Astrocyte of the spinal cord (primary cell): Measurements from ENCODE around the gene VPREB1.
A peak's percentile ranks its signal among the peaks of the same experiment; 100 is the strongest.
"Not testable (repeated sequence)": the region's sequence is repeated elsewhere in the genome, so short reads cannot be mapped to it uniquely, and the experiment has no call there.

Experiments used
- DNase-seq: peaks from one replicate; pipeline ENCODE4 v3.0.0; 2011; ENCODE audit warnings: low read depth, low spot score
- H3K4me3 ChIP-seq: 2 replicates; pipeline ENCODE4 v1.5.1; 2011; ENCODE audit warnings: low read depth, mild to moderate bottlenecking, low read length, moderate library complexity
- in situ Hi-C: cut with HindIII; loops from 2 replicates; pipeline ENCODE4 v1.10.0; 2017; ENCODE audit warnings: low sequenced_read_pairs
- TF ChIP-seq, protein P1 (sequence below): IDR thresholded peaks from 2 replicates; pipeline ENCODE4 v1.5.1; 2012; ENCODE audit warnings: low read depth, mild to moderate bottlenecking, low read length, inconsistent platforms

The VPREB1 gene

DNA sequence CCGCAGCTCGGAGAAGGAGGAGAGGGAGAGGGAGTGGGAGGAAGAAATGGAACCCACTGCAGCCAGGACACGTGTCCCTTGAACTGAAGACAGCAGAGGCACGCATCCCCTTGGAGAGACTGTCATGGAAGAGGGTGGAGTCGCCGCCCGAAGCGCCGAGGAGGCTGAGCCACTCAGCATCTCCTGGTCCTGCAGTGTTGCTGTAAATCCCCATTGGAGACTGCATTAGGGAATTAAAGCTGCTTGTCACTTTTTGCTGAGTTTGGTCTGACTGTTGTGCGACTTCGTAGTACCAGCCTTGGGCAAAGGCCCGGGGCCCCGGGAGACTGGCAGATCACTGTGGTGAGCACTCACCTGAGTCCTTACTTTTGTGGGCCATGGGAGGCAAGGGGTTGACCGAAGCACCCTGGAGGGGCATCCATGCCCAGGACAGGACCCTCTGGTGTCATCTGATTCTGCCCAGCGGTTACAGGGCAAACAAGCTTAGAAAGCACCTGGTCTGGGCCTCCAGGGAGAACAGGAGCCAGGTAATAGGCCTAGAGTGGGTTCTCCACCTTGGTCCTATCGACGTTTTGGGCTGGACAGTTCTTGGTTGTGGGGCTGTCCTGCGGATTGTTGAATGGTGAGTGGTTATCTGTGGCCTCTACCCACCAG lies 797 bp downstream of the VPREB1 start:
- no peak overlapping the region for H3K4me3 ChIP-seq
- DNase-seq = no peak
- in situ Hi-C loops = no loop called here
- TF ChIP-seq, protein P1, sequence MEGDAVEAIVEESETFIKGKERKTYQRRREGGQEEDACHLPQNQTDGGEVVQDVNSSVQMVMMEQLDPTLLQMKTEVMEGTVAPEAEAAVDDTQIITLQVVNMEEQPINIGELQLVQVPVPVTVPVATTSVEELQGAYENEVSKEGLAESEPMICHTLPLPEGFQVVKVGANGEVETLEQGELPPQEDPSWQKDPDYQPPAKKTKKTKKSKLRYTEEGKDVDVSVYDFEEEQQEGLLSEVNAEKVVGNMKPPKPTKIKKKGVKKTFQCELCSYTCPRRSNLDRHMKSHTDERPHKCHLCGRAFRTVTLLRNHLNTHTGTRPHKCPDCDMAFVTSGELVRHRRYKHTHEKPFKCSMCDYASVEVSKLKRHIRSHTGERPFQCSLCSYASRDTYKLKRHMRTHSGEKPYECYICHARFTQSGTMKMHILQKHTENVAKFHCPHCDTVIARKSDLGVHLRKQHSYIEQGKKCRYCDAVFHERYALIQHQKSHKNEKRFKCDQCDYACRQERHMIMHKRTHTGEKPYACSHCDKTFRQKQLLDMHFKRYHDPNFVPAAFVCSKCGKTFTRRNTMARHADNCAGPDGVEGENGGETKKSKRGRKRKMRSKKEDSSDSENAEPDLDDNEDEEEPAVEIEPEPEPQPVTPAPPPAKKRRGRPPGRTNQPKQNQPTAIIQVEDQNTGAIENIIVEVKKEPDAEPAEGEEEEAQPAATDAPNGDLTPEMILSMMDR = no peak

DNA sequence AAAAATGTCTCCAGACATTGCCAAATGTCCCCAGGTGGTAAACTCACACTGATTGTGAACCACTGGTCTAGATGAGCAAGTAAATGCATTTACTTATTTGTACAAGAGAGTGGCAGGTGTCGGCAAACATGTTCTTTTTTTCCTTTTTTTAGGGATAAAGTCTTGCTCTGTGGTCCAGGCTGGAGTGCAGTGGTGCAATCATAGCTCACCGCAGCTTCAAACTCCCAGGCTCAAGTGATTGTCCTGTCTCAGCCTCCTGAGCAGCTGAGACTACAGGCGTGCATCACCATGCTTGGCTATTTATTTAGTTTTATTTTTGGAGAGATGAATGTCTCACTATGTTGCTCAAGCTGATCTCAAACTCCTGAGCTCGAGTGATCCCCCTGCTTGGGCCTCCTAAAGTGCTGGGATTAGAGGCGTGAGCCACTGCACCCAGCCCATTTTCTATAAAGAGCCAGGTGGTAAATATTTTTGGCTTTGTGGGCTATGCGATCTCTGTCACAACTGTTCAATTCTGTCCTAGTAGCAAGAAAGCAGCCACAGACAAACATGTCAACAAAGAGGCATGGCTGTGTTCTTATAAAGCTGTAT lies 1.4 kb downstream of the VPREB1 start:
- in situ Hi-C loops = no loop called here
- DNase-seq = no peak
- TF ChIP-seq, protein P1 = no peak
- H3K4me3 ChIP-seq = no peak overlapping the region

DNA sequence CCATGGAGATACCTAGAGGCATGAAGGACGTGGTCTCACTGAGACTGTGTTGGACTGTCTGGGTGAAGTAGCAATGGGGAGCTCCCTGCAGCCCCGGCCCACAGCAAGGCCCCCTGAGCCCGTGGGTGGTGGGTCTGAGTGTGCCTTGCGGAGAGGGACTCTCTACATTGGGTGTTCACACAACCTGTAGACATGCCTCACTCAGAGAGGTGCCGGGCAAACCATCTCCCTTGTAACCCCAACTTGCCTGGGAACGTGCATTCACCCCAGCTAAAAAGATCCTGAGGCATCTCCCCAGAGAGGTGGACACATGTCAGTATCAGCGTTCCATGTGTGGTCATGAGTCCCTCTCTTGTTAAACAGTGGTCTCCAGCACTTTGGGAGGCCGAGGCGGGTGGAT lies 2.1 kb downstream of the VPREB1 start:
- in situ Hi-C loops = no loop called here
- TF ChIP-seq, protein P1 = no peak
- DNase-seq = no peak
- no peak overlapping the region for H3K4me3 ChIP-seq

DNA sequence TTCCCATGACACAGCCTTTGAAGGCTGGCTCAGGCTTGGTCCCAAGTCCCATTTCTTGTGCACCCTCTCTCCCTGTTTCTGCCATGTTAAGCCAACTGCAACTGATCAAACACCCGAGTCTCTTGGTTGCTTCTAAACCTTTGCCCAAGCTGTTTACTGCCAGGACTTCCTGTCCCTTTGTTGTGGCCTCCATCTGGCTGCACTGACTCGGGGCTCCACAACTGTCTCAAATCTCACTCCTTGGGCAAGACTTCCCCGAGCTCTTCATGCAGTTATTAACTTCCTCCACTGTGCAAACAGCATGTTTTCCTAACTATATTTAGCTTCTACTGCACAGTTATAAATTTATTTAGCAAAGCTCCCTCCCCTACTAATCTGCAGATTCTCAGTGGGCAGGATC lies 4.3 kb downstream of the VPREB1 start:
- in situ Hi-C loops = no loop called here
- DNase-seq = no peak
- TF ChIP-seq, protein P1 = no peak
- no peak overlapping the region for H3K4me3 ChIP-seq

DNA sequence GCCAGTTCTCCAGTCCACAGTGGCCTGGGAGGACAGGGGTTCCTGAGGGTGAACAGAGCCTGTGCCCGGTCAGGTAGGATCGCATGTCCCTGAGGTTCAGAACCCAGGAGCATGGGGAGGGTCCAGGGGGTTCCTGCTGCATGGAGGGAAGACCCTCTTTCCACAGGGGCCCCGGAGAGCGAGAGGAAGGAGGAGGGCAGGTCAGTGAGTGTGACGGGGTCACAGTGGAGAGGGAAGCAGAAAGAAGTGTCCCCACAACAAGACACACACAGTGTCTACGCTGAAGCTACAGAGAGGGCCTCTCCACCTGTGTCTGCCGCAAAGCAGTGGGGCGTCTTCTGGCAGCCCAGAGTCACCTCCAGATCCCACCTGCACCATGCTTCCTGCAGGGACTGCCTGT lies 6.1 kb downstream of the VPREB1 start:
- DNase-seq, H3K4me3 ChIP-seq, in situ Hi-C loops: not testable (repeated sequence)

DNA sequence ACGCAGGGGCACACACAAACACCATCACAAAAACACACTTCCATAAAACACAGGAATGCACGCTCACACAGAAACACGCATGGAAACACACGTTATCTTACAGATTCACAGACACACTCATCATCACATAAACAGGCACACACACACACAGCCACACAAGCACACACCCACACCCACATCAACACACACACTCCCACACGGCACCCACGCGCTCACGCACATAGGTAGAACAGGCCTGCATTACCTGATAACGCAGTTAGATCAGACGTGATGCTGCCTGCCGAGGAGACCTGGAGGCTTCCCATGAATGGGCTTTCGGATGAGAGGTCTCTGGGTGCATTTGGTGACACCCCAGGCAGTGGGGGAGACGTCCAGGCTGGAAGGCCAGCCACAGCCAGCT lies 11.5 kb downstream of the VPREB1 start:
- H3K4me3 ChIP-seq, DNase-seq, in situ Hi-C loops: not testable (repeated sequence)

DNA sequence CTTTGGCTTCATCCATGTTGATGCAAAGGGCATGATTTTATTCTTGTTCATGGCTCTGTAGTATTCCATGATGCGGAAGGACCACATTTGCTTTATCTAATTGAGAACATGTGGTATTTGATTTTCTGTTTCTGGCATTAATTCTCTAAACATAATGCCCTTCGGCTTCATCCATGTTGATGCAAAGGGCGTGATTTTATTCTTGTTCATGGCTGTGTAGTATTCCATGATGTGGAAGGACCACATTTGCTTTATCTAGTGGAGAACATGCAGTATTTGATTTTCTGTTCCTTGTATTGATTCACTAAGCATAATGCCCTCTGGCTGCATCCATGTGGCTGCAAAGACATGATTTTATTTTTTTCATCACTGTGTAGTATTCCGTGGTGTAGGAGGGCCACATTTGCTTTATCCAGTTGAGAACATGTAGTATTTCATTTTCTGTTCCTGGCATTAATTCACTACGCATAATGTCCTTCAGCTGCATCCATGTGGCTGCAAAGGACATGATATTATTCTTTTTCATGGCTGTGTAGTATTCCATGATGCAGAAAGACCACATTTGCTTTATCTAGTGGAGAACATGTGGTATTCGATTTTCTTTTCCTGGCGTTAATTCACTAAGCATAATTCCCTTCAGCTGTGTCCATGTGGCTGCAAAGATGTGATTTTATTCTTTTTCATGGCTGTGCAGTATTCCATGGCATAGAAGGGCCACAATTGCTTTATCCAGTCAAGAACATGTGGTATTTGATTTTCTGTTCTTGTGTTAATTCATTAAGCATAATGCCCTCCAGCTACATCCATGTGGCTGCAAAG lies 14.2 kb downstream of the VPREB1 start:
- DNase-seq, in situ Hi-C loops, H3K4me3 ChIP-seq: not testable (repeated sequence)

DNA sequence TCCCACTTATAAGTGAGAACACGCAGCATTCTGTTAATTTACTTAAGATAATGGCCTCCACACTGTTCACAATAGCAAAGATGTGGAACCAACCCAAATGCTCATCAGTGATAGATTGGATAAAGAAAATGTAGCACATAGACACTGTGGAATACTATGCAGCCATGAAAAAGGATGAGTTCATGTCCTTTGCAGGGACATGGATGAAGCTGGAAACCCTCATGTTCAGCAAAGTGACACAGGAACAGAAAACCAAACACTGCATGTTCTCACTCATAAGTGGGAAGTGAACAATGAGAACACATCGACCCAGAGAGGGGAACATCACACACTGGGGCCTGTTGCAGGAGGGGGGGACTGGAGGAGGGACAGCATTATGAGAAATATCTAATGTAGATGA lies 15.6 kb downstream of the VPREB1 start:
- H3K4me3 ChIP-seq, DNase-seq, in situ Hi-C loops: not testable (repeated sequence)

DNA sequence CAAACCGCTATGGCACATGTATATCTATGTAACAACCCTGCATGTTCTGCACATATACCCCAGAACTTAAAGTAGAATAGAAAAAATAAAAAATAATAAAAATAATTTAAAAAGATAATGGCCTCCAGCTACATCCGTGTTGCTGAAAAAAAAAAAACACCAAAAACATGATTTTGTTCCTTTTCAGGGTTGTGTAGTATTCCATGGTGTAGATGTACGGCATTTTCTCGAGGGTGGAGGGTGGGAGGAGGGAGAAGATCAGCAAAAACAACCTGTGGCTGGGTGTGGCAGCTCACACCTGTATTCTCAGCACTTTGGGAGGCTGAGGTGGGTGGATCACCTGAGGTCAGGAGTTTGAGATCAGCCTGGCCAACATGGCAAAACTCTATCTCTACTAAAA lies 16.0 kb downstream of the VPREB1 start:
- DNase-seq, H3K4me3 ChIP-seq, in situ Hi-C loops: not testable (repeated sequence)

DNA sequence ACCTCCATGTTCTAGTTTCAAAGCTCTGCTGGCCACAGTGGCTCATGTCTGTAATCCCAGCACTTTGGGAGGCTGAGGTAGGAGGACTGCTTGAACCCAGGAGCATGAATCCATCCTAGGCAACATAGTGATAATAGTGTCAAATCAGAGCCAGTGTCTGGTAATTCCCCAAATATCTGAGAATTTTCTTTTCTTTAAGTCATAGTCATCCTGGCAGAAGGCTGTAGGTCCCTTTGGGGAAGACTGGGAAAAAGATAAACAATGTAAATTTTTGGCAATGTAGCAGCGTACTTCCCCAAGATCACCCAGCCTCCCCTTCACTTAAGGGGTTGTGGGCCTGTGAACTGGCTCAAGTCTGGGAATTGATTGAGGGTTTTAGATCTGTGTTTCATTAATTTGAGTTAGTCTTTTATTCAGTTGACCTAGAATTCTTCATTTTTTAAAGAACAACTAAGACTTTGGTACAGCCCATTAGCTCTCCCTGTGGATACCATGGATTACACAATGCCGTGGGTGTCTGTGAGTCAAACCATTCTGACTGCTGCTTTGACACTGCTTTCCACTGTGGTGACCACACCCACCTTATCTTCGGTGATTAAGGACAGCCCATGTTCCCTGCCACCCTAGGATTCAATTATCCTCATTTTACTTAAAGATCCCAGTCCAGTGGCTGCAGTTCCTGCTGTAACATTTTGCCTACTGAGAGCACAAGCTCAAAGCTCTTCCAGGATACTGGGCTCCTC lies 17.9 kb downstream of the VPREB1 start:
- peak; percentile 22 for DNase-seq

DNA sequence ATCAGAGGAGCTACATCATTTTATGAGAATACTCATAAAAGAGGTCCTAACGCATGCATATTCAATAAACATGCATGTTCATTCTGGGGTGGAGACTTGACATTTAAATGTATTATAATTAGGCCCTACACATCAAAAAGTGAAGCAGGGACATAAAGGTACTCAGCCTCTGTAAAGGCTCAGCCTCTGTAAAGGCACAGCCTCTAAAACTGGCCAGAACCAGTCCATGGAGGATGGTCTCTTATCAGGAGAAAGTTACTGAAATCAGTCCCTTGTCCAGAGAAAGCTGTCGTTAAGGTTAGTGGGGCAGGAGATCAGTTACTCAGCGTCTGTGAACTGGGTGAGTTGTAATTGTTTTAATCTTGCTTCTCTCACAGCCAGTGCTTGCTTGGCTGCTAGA lies 19.2 kb downstream of the VPREB1 start:
- in situ Hi-C loops, H3K4me3 ChIP-seq, DNase-seq: not testable (repeated sequence)

More for the DNA sequence above, 17.9 kb downstream of the VPREB1 start:
- in situ Hi-C loops, H3K4me3 ChIP-seq: not testable (repeated sequence)
